GF-D8 (cell line): ENCODE measurements around the gene RNASEH2C.
"Not testable (repeated sequence)": the region's sequence is repeated elsewhere in the genome, so short reads cannot be mapped to it uniquely, and the experiment has no call there.

Experiments used
- DNase-seq: peaks from one replicate; lab custom pipeline; 2025; lab: John Stamatoyannopoulos, UW

RNASEH2C gene

DNA sequence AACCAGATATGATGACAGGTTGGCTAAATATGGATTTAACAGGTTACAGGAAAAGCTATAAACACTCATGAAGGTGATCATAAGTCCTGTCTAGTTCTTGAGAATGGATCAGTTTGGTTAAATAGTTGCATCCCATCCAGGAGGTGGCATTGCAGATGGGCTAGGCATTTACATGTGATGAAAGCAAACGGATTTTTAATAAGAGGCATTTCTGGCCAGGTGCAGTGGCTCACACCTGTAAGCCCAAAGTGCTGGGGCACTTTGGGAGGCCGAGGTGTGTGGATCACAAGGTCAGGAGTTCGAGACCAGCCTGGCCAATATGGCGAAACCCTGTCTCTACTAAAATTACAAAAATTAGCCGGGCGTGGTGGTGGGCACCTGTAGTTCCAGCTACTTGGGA, 37.1 kb downstream of the RNASEH2C start:
- DNase-seq, result not testable (repeated sequence)

DNA sequence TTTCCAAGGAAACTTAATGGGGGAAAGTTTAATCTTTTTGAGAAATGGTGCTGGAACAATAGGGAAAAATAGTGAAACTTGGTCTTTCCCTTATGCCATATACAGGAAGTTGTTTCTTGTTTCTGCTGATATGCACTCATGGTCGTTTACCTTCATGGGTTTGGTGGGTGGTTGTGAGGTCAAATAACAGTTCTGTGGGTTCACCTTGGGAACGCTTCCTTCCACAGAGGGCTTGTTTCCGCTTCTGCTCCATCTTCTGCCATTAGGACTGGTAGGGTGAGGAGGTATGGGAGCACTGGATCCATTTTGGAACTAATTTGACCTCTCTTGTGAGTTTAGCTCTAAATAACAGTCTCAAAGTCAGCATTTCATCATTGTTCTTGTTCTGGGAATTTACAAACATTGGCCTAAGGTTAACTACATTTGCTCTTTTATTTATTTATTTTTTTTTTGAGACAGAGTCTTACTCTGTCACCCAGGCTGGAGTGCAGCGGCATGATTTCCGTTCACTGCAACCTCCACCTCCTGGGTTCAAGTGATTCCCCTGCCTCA, 40.3 kb downstream of the RNASEH2C start:
- DNase-seq, result no peak

DNA sequence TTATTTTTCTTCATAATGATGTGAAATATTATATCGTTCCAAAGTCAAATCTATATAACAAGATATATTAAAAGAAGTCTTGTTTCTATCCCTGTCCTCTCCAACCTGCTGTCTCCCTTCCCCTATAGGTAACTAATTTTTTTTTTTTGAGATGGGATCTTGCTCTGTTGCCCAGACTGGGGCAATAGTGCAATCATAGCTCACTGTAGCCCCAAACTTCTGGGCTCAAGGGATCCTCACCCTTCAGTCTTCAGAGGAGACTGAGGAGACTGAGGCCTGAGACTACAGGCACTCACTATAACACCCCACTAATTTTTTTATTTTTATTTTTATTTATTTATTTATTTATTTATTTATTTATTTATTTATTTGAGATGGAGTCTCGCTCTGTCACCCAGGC, 47.6 kb downstream of the RNASEH2C start:
- DNase-seq, result no peak

DNA sequence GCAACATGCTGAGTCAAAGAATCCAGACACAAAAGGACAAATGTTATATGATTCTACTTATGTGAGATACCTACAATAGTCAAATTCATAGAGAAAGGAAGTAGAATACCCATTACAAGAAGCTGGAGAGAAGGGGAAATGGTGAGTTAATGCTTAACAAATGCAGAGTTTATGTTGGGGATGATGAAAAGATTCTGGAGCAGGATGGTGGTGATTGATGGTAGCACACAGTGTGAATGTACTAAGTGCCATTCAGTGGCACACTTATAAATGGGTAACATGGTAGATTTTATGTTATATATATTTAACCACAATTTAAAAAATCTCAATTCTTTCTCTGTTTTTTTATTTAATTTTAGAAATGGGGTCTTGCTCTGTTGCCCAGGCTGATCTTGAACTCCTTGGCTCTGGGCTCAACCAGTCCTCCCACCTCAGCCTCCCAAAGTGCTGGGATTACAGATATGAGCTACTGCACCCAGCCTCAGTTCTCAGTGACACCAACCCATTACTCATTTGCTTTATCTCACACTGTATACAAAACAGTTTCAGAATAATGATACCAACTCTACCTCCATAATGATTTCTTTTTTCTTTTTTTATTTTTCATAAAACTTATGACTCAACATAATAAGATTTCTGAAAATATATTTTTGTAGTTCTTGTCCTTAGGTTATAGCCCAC, 48.3 kb downstream of the RNASEH2C start:
- DNase-seq, result no peak
